Measurements from ENCODE around the gene POLR3A. TPM values are rescaled to one million over a fixed set of nuclear protein-coding genes. Genes with fewer than 3 reads are reported as not detected.

POLR3A gene
- total and polyA plus RNA-seq, 2 of the 13 experiments (the other 11 are each of a cell fraction or from before 2014, with no cell fraction given): 13.6 to 19.2 TPM

DNA sequence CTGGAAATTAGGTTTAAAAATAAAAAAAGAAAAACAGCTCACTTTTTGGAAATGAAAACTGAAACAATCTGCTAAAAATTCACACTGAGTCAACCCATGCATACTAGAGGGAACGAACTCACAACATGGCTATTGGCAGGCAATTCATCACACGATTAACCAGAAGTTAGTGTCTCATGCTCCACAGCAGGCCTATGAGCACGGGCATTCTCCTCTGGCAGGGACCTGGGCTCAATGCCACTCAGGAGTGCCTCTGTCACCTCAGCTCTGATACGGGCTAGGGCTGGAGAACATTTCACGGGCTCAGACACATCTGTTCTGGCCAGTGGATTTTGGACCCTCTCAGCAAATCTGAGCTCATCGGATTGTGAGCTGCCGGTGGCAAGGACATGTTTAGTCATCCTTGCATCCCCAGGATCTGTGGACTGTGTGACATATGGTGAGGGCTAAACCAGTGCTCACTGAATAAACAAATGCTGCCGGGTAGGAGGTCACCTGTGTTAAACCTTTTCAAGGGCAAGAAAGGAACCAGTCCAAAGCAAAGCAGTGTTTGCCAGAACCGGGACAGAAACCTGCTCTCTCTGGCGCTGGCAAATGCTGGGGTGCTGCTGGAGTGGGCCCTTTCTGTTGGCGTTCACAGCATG is 40.1 kb downstream of the POLR3A start (continued):
- no peak for TF ChIP-seq SP5 (CRISPR knock-in tag; IDR thresholded peaks at IDR 0.05; ENCODE audit: borderline replicate concordance, low read depth)
- TF ChIP-seq ZNF773 (CRISPR knock-in tag; IDR thresholded peaks at IDR 0.05; ENCODE audit: borderline replicate concordance): no peak
- no peak for TF ChIP-seq ZNF432 (CRISPR knock-in tag; IDR thresholded peaks at IDR 0.05; ENCODE audit: borderline replicate concordance)
- TF ChIP-seq, protein P1, sequence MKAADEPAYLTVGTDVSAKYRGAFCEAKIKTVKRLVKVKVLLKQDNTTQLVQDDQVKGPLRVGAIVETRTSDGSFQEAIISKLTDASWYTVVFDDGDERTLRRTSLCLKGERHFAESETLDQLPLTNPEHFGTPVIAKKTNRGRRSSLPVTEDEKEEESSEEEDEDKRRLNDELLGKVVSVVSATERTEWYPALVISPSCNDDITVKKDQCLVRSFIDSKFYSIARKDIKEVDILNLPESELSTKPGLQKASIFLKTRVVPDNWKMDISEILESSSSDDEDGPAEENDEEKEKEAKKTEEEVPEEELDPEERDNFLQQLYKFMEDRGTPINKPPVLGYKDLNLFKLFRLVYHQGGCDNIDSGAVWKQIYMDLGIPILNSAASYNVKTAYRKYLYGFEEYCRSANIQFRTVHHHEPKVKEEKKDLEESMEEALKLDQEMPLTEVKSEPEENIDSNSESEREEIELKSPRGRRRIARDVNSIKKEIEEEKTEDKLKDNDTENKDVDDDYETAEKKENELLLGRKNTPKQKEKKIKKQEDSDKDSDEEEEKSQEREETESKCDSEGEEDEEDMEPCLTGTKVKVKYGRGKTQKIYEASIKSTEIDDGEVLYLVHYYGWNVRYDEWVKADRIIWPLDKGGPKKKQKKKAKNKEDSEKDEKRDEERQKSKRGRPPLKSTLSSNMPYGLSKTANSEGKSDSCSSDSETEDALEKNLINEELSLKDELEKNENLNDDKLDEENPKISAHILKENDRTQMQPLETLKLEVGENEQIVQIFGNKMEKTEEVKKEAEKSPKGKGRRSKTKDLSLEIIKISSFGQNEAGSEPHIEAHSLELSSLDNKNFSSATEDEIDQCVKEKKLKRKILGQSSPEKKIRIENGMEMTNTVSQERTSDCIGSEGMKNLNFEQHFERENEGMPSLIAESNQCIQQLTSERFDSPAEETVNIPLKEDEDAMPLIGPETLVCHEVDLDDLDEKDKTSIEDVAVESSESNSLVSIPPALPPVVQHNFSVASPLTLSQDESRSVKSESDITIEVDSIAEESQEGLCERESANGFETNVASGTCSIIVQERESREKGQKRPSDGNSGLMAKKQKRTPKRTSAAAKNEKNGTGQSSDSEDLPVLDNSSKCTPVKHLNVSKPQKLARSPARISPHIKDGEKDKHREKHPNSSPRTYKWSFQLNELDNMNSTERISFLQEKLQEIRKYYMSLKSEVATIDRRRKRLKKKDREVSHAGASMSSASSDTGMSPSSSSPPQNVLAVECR (CRISPR knock-in tag; IDR thresholded peaks at IDR 0.05; ENCODE audit: borderline replicate concordance): peak; percentile 84; the same call in 1 of the 2 replicates
- no peak for TF ChIP-seq TCF7L2 (IDR thresholded peaks at IDR 0.05; ENCODE audit: low read depth, low read length)
- peak; percentile 55; the same call in 1 of the 2 replicates for TF ChIP-seq SPEN (CRISPR knock-in tag; IDR thresholded peaks at IDR 0.05; ENCODE audit: low read depth)
- 0 out of 2 replicates have a peak, but pooled peaks have one; percentile 31 for TF ChIP-seq ZSCAN31 (CRISPR knock-in tag; IDR thresholded peaks at IDR 0.05; ENCODE audit: low read depth)
- TF ChIP-seq ZNF354B (CRISPR knock-in tag; IDR thresholded peaks at IDR 0.05): no peak
- TF ChIP-seq, protein P2, sequence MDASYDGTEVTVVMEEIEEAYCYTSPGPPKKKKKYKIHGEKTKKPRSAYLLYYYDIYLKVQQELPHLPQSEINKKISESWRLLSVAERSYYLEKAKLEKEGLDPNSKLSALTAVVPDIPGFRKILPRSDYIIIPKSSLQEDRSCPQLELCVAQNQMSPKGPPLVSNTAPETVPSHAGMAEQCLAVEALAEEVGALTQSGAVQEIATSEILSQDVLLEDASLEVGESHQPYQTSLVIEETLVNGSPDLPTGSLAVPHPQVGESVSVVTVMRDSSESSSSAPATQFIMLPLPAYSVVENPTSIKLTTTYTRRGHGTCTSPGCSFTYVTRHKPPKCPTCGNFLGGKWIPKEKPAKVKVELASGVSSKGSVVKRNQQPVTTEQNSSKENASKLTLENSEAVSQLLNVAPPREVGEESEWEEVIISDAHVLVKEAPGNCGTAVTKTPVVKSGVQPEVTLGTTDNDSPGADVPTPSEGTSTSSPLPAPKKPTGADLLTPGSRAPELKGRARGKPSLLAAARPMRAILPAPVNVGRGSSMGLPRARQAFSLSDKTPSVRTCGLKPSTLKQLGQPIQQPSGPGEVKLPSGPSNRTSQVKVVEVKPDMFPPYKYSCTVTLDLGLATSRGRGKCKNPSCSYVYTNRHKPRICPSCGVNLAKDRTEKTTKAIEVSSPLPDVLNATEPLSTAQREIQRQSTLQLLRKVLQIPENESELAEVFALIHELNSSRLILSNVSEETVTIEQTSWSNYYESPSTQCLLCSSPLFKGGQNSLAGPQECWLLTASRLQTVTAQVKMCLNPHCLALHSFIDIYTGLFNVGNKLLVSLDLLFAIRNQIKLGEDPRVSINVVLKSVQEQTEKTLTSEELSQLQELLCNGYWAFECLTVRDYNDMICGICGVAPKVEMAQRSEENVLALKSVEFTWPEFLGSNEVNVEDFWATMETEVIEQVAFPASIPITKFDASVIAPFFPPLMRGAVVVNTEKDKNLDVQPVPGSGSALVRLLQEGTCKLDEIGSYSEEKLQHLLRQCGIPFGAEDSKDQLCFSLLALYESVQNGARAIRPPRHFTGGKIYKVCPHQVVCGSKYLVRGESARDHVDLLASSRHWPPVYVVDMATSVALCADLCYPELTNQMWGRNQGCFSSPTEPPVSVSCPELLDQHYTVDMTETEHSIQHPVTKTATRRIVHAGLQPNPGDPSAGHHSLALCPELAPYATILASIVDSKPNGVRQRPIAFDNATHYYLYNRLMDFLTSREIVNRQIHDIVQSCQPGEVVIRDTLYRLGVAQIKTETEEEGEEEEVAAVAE (CRISPR knock-in tag; IDR thresholded peaks at IDR 0.05; ENCODE audit: borderline replicate concordance): no peak
- peak; percentile 92 for TF ChIP-seq SAP130 (CRISPR knock-in tag; IDR thresholded peaks at IDR 0.05; ENCODE audit: low read depth)
- TF ChIP-seq RARA (CRISPR knock-in tag; IDR thresholded peaks at IDR 0.05): peak; percentile 77
- TF ChIP-seq HOXD1 (CRISPR knock-in tag; IDR thresholded peaks at IDR 0.05): no peak
- peak; percentile 67 for TF ChIP-seq SOX5 (CRISPR knock-in tag; IDR thresholded peaks at IDR 0.05; ENCODE audit: borderline replicate concordance)
- TF ChIP-seq POLR2G (IDR thresholded peaks at IDR 0.05; ENCODE audit: low read depth, low read length): no peak
- TF ChIP-seq NFRKB (IDR thresholded peaks at IDR 0.05): no peak
- TF ChIP-seq HMG20B (CRISPR knock-in tag; conservative IDR thresholded peaks at IDR 0.05): peak; percentile 86; the same call in 1 of the 2 replicates
- 0 out of 2 replicates have a peak, but pooled peaks have one; percentile 36 for TF ChIP-seq ZNF225 (CRISPR knock-in tag; IDR thresholded peaks at IDR 0.05)
- no peak for TF ChIP-seq SRSF4 (IDR thresholded peaks at IDR 0.05; ENCODE audit: low read depth, low read length, poor library complexity, severe bottlenecking)
- peak; percentile 24; the same call in 1 of the 2 replicates for TF ChIP-seq DRAP1 (CRISPR knock-in tag; IDR thresholded peaks at IDR 0.05)
- TF ChIP-seq ZBTB37 (CRISPR knock-in tag; IDR thresholded peaks at IDR 0.05): peak; percentile 92
